ENCODE results near the gene MRPL47. TPM values are rescaled to one million over a fixed set of nuclear protein-coding genes. Genes with fewer than 3 reads are reported as not detected.

Gene MRPL47
- total and polyA plus RNA-seq, 9 of the 15 experiments (the other 6 are each of a cell fraction or from before 2014, with no cell fraction given): 101 to 437 (median 141) TPM

DNA sequence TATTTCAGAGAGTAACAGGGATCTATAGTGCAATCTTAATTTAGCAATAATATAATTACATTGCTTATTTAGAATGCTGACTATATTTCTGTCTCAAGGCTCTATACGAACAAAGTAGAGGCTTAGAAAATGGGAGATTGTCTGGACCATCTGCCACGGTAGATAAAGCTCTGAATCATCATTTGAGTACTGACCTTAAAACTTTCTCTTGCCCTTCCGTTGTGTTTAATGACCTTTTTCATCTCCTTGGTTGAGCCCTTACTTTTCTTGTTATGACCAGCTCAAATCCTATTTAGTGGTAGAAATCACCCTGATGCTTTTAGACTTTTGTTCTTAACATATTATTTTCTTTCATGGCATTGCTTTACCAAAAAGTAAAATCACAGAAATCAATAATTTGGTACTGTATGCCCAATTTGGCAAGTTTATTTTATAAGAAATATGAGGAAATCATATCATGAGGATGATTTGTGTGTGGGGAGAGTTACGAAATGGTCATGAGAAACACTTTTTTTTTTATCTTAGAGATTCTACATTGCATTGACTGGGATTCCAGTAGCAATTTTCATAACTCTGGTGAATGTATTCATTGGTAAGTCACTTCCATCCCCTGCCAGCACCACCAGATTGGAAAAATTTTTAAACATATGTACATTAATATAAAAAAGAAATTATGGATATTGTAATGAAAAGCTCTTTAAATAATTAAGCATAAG, 11.2 kb upstream of the MRPL47 start (continued):
- TF ChIP-seq RUNX1 (IDR thresholded peaks at IDR 0.05; ENCODE audit: low read depth) (no peak), ZNF699 (CRISPR knock-in tag; IDR thresholded peaks at IDR 0.05; ENCODE audit: insufficient replicate concordance) (no peak), POLR2H (tag; IDR thresholded peaks at IDR 0.05; ENCODE audit: low read depth) (peak; percentile 37; the same call in 1 of the 2 replicates), ZNF263 (CRISPR knock-in tag; IDR thresholded peaks at IDR 0.05; ENCODE audit: borderline replicate concordance) (no peak), FOSL1 (tag; conservative IDR thresholded peaks at IDR 0.05) (peak; percentile 97), RBFOX2 (IDR thresholded peaks at IDR 0.05; ENCODE audit: low read depth, low read length) (no peak), HOXB6 (CRISPR knock-in tag; IDR thresholded peaks at IDR 0.05; ENCODE audit: borderline replicate concordance) (no peak), CEBPB (tag; IDR thresholded peaks at IDR 0.05) (peak; percentile 79), NR3C1 (CRISPR knock-in tag; IDR thresholded peaks at IDR 0.05) (no peak), DMBX1 (CRISPR knock-in tag; IDR thresholded peaks at IDR 0.05; ENCODE audit: borderline replicate concordance) (no peak), NCOA4 (IDR thresholded peaks at IDR 0.05; ENCODE audit: partially characterized antibody) (no peak), SRSF1 (IDR thresholded peaks at IDR 0.05; ENCODE audit: low read depth, low read length) (no peak)
- TF ChIP-seq, protein P1, sequence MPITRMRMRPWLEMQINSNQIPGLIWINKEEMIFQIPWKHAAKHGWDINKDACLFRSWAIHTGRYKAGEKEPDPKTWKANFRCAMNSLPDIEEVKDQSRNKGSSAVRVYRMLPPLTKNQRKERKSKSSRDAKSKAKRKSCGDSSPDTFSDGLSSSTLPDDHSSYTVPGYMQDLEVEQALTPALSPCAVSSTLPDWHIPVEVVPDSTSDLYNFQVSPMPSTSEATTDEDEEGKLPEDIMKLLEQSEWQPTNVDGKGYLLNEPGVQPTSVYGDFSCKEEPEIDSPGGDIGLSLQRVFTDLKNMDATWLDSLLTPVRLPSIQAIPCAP (CRISPR knock-in tag; IDR thresholded peaks at IDR 0.05; ENCODE audit: borderline replicate concordance): no peak
- TF ChIP-seq, protein P2, sequence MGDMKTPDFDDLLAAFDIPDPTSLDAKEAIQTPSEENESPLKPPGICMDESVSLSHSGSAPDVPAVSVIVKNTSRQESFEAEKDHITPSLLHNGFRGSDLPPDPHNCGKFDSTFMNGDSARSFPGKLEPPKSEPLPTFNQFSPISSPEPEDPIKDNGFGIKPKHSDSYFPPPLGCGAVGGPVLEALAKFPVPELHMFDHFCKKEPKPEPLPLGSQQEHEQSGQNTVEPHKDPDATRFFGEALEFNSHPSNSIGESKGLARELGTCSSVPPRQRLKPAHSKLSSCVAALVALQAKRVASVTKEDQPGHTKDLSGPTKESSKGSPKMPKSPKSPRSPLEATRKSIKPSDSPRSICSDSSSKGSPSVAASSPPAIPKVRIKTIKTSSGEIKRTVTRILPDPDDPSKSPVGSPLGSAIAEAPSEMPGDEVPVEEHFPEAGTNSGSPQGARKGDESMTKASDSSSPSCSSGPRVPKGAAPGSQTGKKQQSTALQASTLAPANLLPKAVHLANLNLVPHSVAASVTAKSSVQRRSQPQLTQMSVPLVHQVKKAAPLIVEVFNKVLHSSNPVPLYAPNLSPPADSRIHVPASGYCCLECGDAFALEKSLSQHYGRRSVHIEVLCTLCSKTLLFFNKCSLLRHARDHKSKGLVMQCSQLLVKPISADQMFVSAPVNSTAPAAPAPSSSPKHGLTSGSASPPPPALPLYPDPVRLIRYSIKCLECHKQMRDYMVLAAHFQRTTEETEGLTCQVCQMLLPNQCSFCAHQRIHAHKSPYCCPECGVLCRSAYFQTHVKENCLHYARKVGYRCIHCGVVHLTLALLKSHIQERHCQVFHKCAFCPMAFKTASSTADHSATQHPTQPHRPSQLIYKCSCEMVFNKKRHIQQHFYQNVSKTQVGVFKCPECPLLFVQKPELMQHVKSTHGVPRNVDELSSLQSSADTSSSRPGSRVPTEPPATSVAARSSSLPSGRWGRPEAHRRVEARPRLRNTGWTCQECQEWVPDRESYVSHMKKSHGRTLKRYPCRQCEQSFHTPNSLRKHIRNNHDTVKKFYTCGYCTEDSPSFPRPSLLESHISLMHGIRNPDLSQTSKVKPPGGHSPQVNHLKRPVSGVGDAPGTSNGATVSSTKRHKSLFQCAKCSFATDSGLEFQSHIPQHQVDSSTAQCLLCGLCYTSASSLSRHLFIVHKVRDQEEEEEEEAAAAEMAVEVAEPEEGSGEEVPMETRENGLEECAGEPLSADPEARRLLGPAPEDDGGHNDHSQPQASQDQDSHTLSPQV (IDR thresholded peaks at IDR 0.05): peak; percentile 53; the same call in 1 of the 2 replicates
- TF ChIP-seq, protein P3, sequence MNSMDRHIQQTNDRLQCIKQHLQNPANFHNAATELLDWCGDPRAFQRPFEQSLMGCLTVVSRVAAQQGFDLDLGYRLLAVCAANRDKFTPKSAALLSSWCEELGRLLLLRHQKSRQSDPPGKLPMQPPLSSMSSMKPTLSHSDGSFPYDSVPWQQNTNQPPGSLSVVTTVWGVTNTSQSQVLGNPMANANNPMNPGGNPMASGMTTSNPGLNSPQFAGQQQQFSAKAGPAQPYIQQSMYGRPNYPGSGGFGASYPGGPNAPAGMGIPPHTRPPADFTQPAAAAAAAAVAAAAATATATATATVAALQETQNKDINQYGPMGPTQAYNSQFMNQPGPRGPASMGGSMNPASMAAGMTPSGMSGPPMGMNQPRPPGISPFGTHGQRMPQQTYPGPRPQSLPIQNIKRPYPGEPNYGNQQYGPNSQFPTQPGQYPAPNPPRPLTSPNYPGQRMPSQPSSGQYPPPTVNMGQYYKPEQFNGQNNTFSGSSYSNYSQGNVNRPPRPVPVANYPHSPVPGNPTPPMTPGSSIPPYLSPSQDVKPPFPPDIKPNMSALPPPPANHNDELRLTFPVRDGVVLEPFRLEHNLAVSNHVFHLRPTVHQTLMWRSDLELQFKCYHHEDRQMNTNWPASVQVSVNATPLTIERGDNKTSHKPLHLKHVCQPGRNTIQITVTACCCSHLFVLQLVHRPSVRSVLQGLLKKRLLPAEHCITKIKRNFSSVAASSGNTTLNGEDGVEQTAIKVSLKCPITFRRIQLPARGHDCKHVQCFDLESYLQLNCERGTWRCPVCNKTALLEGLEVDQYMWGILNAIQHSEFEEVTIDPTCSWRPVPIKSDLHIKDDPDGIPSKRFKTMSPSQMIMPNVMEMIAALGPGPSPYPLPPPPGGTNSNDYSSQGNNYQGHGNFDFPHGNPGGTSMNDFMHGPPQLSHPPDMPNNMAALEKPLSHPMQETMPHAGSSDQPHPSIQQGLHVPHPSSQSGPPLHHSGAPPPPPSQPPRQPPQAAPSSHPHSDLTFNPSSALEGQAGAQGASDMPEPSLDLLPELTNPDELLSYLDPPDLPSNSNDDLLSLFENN (IDR thresholded peaks at IDR 0.05; ENCODE audit: low read depth in 2 of 2, low read length in 2 of 2): peak in 1 of 2 experiments; percentile 69; a peak in 1 of 4 replicates
- TF ChIP-seq, protein P4, sequence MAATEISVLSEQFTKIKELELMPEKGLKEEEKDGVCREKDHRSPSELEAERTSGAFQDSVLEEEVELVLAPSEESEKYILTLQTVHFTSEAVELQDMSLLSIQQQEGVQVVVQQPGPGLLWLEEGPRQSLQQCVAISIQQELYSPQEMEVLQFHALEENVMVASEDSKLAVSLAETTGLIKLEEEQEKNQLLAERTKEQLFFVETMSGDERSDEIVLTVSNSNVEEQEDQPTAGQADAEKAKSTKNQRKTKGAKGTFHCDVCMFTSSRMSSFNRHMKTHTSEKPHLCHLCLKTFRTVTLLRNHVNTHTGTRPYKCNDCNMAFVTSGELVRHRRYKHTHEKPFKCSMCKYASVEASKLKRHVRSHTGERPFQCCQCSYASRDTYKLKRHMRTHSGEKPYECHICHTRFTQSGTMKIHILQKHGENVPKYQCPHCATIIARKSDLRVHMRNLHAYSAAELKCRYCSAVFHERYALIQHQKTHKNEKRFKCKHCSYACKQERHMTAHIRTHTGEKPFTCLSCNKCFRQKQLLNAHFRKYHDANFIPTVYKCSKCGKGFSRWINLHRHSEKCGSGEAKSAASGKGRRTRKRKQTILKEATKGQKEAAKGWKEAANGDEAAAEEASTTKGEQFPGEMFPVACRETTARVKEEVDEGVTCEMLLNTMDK (IDR thresholded peaks at IDR 0.05; ENCODE audit: borderline replicate concordance, insufficient read depth, low read depth, low read length, poor library complexity, severe bottlenecking): no peak
